ENCODE measurements around the gene PTPRO.

The PTPRO gene

DNA sequence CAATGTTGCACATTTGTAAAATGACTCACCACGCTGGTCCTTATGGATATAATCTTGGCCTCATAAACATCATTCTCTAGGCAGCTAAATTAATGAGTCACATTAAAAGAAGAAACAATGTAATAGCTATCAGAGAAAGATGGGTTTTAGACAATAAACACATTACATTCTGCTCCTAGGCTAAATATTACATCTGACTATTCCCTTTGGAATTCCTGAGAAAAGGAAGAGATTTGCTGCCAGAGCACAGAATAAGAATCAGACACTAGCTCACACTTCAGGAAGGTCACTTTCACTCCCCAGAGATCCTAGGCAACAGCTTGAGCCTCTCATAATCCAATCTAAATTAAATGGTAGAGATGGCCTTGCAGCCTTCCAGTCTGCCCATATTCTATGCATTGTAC is 218.2 kb downstream of the PTPRO start:
- peak; percentile 46 for DNase-seq

DNA sequence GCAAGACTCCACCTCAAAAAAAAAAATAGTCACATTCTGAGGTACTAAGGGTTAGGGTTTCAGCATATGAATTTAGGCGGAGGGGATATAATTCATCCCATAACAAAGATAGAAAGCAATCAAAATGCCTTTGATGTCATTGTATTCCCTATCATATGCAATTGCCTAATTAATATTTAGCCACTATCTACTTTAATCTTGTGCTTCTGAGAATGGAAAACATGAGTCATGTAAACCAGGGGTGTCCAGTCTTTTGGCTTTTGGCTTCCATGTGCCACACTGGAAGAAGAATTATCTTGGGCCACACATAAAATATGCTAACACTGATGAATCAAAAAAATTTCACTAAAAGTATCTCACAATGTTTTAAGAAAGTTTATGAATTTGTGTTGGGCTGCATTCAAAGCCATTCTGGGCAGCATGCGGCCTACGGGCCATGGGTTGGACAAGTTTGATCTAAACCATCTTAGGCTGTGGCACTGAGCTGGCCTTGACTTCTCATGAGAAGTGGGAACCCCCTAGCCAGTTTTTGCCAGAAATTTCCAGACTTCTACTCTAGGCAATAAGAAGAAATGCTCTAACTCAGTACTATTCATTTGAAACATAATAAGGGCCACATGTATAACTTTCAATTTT is 219.8 kb downstream of the PTPRO start:
- Histone ChIP-seq H3K9me3 (ENCODE audit: severe bottlenecking) (no peaks in the 10 kb centered on the region), H3K4me3 (ENCODE audit: low read depth, low read length) (no peak overlapping the region), H3K36me3 (no peaks in the 10 kb centered on the region), H3K27ac (no peak overlapping the region), H3K27me3 (ENCODE audit: insufficient read depth, low read depth, severe bottlenecking) (no peaks in the 10 kb centered on the region)
- DNase-seq, result no peak
- TF ChIP-seq, protein P1, sequence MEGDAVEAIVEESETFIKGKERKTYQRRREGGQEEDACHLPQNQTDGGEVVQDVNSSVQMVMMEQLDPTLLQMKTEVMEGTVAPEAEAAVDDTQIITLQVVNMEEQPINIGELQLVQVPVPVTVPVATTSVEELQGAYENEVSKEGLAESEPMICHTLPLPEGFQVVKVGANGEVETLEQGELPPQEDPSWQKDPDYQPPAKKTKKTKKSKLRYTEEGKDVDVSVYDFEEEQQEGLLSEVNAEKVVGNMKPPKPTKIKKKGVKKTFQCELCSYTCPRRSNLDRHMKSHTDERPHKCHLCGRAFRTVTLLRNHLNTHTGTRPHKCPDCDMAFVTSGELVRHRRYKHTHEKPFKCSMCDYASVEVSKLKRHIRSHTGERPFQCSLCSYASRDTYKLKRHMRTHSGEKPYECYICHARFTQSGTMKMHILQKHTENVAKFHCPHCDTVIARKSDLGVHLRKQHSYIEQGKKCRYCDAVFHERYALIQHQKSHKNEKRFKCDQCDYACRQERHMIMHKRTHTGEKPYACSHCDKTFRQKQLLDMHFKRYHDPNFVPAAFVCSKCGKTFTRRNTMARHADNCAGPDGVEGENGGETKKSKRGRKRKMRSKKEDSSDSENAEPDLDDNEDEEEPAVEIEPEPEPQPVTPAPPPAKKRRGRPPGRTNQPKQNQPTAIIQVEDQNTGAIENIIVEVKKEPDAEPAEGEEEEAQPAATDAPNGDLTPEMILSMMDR (IDR thresholded peaks at IDR 0.05; ENCODE audit: low read depth, low read length), result no peak

More for the DNA sequence above, 218.2 kb downstream of the PTPRO start:
- TF ChIP-seq, protein P1 (IDR thresholded peaks at IDR 0.05; ENCODE audit: low read depth, low read length), result no peak
- Histone ChIP-seq H3K9me3 (ENCODE audit: severe bottlenecking) (no peaks in the 10 kb centered on the region), H3K4me3 (ENCODE audit: low read depth, low read length) (no peak overlapping the region), H3K36me3 (no peaks in the 10 kb centered on the region), H3K27me3 (ENCODE audit: insufficient read depth, low read depth, severe bottlenecking) (no peaks in the 10 kb centered on the region), H3K27ac (peak overlapping the region; percentile 49)

DNA sequence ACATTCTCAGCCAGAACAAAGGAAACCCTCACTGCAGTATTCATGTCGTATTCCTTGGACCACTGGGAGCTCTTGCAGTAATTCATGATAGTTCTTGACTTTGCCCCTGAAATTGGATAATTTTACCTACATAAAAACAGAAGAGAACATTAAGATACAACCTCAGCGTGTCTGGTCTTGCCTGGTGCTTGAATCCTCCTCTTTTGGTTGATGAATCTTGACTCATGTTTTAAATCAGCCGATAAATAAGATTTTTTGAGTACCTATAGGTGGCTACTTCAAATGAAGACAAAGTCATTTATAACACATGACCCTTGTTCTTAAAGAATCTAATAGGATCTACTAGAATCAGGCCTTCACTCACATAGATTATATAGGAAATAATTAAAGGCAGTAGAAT is 221.0 kb downstream of the PTPRO start:
- Histone ChIP-seq H3K36me3 (no peaks in the 10 kb centered on the region), H3K27me3 (ENCODE audit: insufficient read depth, low read depth, severe bottlenecking) (no peaks in the 10 kb centered on the region), H3K4me3 (ENCODE audit: low read depth, low read length) (no peak overlapping the region), H3K27ac (no peak overlapping the region), H3K9me3 (ENCODE audit: severe bottlenecking) (no peaks in the 10 kb centered on the region)
- TF ChIP-seq, protein P1 (IDR thresholded peaks at IDR 0.05; ENCODE audit: low read depth, low read length), result no peak
- no peak for DNase-seq

DNA sequence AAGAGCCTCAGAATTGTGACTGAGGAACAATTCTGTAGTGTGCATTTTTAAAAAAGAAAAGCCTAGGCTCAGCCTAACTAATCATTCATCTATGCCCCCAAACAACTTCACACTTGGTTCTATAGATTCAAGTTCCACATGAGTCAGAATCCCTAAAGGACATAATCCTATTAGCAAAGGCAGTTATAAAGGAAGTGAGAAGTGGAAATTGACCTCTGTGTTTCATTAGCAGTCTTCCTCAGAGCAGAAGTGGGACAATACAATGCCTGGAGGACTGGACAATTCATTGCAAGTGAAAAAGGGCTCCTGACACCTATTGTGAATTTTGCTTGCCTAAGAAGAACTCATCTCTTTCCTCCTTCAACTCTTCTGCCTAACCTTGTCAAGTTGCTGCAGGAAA is 222.3 kb downstream of the PTPRO start:
- Histone ChIP-seq H3K27ac (peak overlapping the region; percentile 1; the same call in 1 of the 2 replicates), H3K27me3 (ENCODE audit: insufficient read depth, low read depth, severe bottlenecking) (no peaks in the 10 kb centered on the region), H3K9me3 (ENCODE audit: severe bottlenecking) (no peaks in the 10 kb centered on the region), H3K36me3 (no peaks in the 10 kb centered on the region), H3K4me3 (ENCODE audit: low read depth, low read length) (no peak overlapping the region)
- TF ChIP-seq, protein P1 (IDR thresholded peaks at IDR 0.05; ENCODE audit: low read depth, low read length), result no peak
- DNase-seq, result no peak

DNA sequence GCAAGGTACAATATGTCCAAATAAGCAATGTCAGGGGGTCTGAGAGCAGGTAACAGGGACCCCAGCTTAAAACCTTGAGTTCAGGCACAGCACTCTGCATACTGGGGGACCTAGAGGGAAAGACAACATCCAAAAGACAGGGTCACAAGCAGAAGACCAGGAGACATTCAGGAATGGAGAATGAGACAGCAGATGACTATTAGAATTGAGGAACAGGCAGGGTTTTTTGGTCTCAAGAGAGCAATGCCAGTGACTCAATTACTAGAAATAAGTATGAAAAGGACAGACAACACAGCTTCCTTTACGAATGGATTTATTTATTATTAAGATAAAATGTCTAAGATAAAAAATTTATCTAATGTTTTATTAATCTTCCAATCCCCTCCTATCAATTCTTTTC is 223.0 kb downstream of the PTPRO start:
- no peaks in the 10 kb centered on the region for H3K27me3 ChIP-seq (ENCODE audit: insufficient read depth, low read depth, severe bottlenecking)
- no peak overlapping the region for H3K4me3 ChIP-seq (ENCODE audit: low read depth, low read length)
- H3K27ac ChIP-seq, result no peak overlapping the region
- TF ChIP-seq, protein P1 (IDR thresholded peaks at IDR 0.05; ENCODE audit: low read depth, low read length), result no peak
- H3K36me3 ChIP-seq, result no peaks in the 10 kb centered on the region
- no peak for DNase-seq
- H3K9me3 ChIP-seq (ENCODE audit: severe bottlenecking), result no peaks in the 10 kb centered on the region
